Measurements from ENCODE around the gene DTNBP1.

Gene DTNBP1

GRCh38 chr6:15690510-15690909 is 27.7 kb upstream of the DTNBP1 start:
- TF ChIP-seq ZNF274 (IDR thresholded peaks at IDR 0.05; ENCODE audit: low read depth, low read length) (no peak), YY1 (IDR thresholded peaks at IDR 0.05; ENCODE audit: insufficient read depth, insufficient read length) (no peak), SUZ12 (IDR thresholded peaks at IDR 0.05; ENCODE audit: extremely low read depth, insufficient read depth, insufficient read length) (no peak)
- Histone ChIP-seq H3K9ac (ENCODE audit: insufficient read length, low read depth) (no peak overlapping the region), H3K36me3 (ENCODE audit: insufficient read depth, insufficient read length, low read length) (no peaks in the 10 kb centered on the region), H3K9me3 (ENCODE audit: insufficient read depth, low read length) (no peaks in the 10 kb centered on the region), H3K27me3 (ENCODE audit: insufficient read depth, insufficient read length) (no peaks in the 10 kb centered on the region), H3K4me3 (ENCODE audit: insufficient read length, low read depth) (no peak overlapping the region), H3K4me1 (ENCODE audit: insufficient read depth, insufficient read length) (no peaks in the 10 kb centered on the region)
- DNase-seq (ENCODE audit: low read depth, low spot score), result no peak

GRCh38 chr6:15689586-15690482 is 27.0 kb upstream of the DTNBP1 start:
- no peak overlapping the region for H3K9ac ChIP-seq (ENCODE audit: insufficient read length, low read depth)

GRCh38 chr6:15685619-15686018 is 22.8 kb upstream of the DTNBP1 start:
- TF ChIP-seq ZNF274 (IDR thresholded peaks at IDR 0.05; ENCODE audit: low read depth, low read length) (no peak), SUZ12 (IDR thresholded peaks at IDR 0.05; ENCODE audit: extremely low read depth, insufficient read depth, insufficient read length) (no peak), YY1 (IDR thresholded peaks at IDR 0.05; ENCODE audit: insufficient read depth, insufficient read length) (no peak)
- no peak for DNase-seq (ENCODE audit: low read depth, low spot score)
- H3K36me3 ChIP-seq (ENCODE audit: insufficient read depth, insufficient read length, low read length), result no peaks in the 10 kb centered on the region
- H3K9ac ChIP-seq (ENCODE audit: insufficient read length, low read depth), result no peak overlapping the region
- no peaks in the 10 kb centered on the region for H3K4me1 ChIP-seq (ENCODE audit: insufficient read depth, insufficient read length)
- H3K9me3 ChIP-seq (ENCODE audit: insufficient read depth, low read length), result peaks cover 10% of the 10 kb centered on the region; the same call in 1 of the 2 replicates
- H3K4me3 ChIP-seq (ENCODE audit: insufficient read length, low read depth), result no peak overlapping the region
- H3K27me3 ChIP-seq (ENCODE audit: insufficient read depth, insufficient read length), result no peaks in the 10 kb centered on the region

More at GRCh38 chr6:15689586-15690482, 27.0 kb upstream of the DTNBP1 start:
- no peak overlapping the region for H3K4me3 ChIP-seq (ENCODE audit: insufficient read length, low read depth)
- TF ChIP-seq YY1 (IDR thresholded peaks at IDR 0.05; ENCODE audit: insufficient read depth, insufficient read length) (no peak), SUZ12 (IDR thresholded peaks at IDR 0.05; ENCODE audit: extremely low read depth, insufficient read depth, insufficient read length) (no peak), ZNF274 (IDR thresholded peaks at IDR 0.05; ENCODE audit: low read depth, low read length) (no peak)
- H3K9me3 ChIP-seq (ENCODE audit: insufficient read depth, low read length), result no peaks in the 10 kb centered on the region
- H3K27me3 ChIP-seq (ENCODE audit: insufficient read depth, insufficient read length), result no peaks in the 10 kb centered on the region
- no peaks in the 10 kb centered on the region for H3K36me3 ChIP-seq (ENCODE audit: insufficient read depth, insufficient read length, low read length)
- no peaks in the 10 kb centered on the region for H3K4me1 ChIP-seq (ENCODE audit: insufficient read depth, insufficient read length)
- DNase-seq (ENCODE audit: low read depth, low spot score), result no peak

- no peaks in the 10 kb centered on the region for H3K27me3 ChIP-seq (ENCODE audit: insufficient read depth, insufficient read length)
- H3K36me3 ChIP-seq (ENCODE audit: insufficient read depth, insufficient read length, low read length), result no peaks in the 10 kb centered on the region
- no peak overlapping the region for H3K9ac ChIP-seq (ENCODE audit: insufficient read length, low read depth)
- H3K4me1 ChIP-seq (ENCODE audit: insufficient read depth, insufficient read length), result no peaks in the 10 kb centered on the region
- no peak for TF ChIP-seq ZNF274 (IDR thresholded peaks at IDR 0.05; ENCODE audit: low read depth, low read length)
- TF ChIP-seq YY1 (IDR thresholded peaks at IDR 0.05; ENCODE audit: insufficient read depth, insufficient read length), result no peak
- no peak for TF ChIP-seq SUZ12 (IDR thresholded peaks at IDR 0.05; ENCODE audit: extremely low read depth, insufficient read depth, insufficient read length)
- DNase-seq (ENCODE audit: low read depth, low spot score), result no peak
- no peak overlapping the region for H3K4me3 ChIP-seq (ENCODE audit: insufficient read length, low read depth)
- H3K9me3 ChIP-seq (ENCODE audit: insufficient read depth, low read length), result peaks cover 10% of the 10 kb centered on the region; the same call in 1 of the 2 replicates
Measured at GRCh38 chr6:15682965-15683822, 20.4 kb upstream of the DTNBP1 start.

- DNase-seq (ENCODE audit: low read depth, low spot score), result no peak
- TF ChIP-seq ZNF274 (IDR thresholded peaks at IDR 0.05; ENCODE audit: low read depth, low read length) (no peak), YY1 (IDR thresholded peaks at IDR 0.05; ENCODE audit: insufficient read depth, insufficient read length) (no peak), SUZ12 (IDR thresholded peaks at IDR 0.05; ENCODE audit: extremely low read depth, insufficient read depth, insufficient read length) (no peak)
- no peaks in the 10 kb centered on the region for H3K4me1 ChIP-seq (ENCODE audit: insufficient read depth, insufficient read length)
- H3K27me3 ChIP-seq (ENCODE audit: insufficient read depth, insufficient read length), result no peaks in the 10 kb centered on the region
- H3K9ac ChIP-seq (ENCODE audit: insufficient read length, low read depth), result no peak overlapping the region
- H3K4me3 ChIP-seq (ENCODE audit: insufficient read length, low read depth), result no peak overlapping the region
- H3K36me3 ChIP-seq (ENCODE audit: insufficient read depth, insufficient read length, low read length), result no peaks in the 10 kb centered on the region
- peaks cover 10% of the 10 kb centered on the region; the same call in 1 of the 2 replicates for H3K9me3 ChIP-seq (ENCODE audit: insufficient read depth, low read length)
Measured at GRCh38 chr6:15681946-15682345, 19.1 kb upstream of the DTNBP1 start.

- no peaks in the 10 kb centered on the region for H3K27me3 ChIP-seq (ENCODE audit: insufficient read depth, insufficient read length)
- H3K9ac ChIP-seq (ENCODE audit: insufficient read length, low read depth), result no peak overlapping the region
- no peak for DNase-seq (ENCODE audit: low read depth, low spot score)
- TF ChIP-seq ZNF274 (IDR thresholded peaks at IDR 0.05; ENCODE audit: low read depth, low read length), result no peak
- no peak for TF ChIP-seq SUZ12 (IDR thresholded peaks at IDR 0.05; ENCODE audit: extremely low read depth, insufficient read depth, insufficient read length)
- no peak overlapping the region for H3K4me3 ChIP-seq (ENCODE audit: insufficient read length, low read depth)
- no peaks in the 10 kb centered on the region for H3K4me1 ChIP-seq (ENCODE audit: insufficient read depth, insufficient read length)
- no peaks in the 10 kb centered on the region for H3K36me3 ChIP-seq (ENCODE audit: insufficient read depth, insufficient read length, low read length)
- peaks cover 10% of the 10 kb centered on the region; the same call in 1 of the 2 replicates for H3K9me3 ChIP-seq (ENCODE audit: insufficient read depth, low read length)
Measured at GRCh38 chr6:15678514-15678913, 15.7 kb upstream of the DTNBP1 start.

GRCh38 chr6:15677822-15678221 is 15.0 kb upstream of the DTNBP1 start:
- no peaks in the 10 kb centered on the region for H3K4me1 ChIP-seq (ENCODE audit: insufficient read depth, insufficient read length)
- H3K27me3 ChIP-seq (ENCODE audit: insufficient read depth, insufficient read length), result no peaks in the 10 kb centered on the region
- H3K36me3 ChIP-seq (ENCODE audit: insufficient read depth, insufficient read length, low read length), result no peaks in the 10 kb centered on the region
- TF ChIP-seq SUZ12 (IDR thresholded peaks at IDR 0.05; ENCODE audit: extremely low read depth, insufficient read depth, insufficient read length) (no peak), ZNF274 (IDR thresholded peaks at IDR 0.05; ENCODE audit: low read depth, low read length) (no peak)
- no peak for DNase-seq (ENCODE audit: low read depth, low spot score)
- no peak overlapping the region for H3K9ac ChIP-seq (ENCODE audit: insufficient read length, low read depth)
- peaks cover 4% of the 10 kb centered on the region; the same call in 1 of the 2 replicates for H3K9me3 ChIP-seq (ENCODE audit: insufficient read depth, low read length)
- no peak overlapping the region for H3K4me3 ChIP-seq (ENCODE audit: insufficient read length, low read depth)

Data from NT2/D1 (cell line).